Measurements from ENCODE around the gene GADL1. TPM values are rescaled to one million over a fixed set of nuclear protein-coding genes. Genes with fewer than 3 reads are reported as not detected.

The GADL1 gene
- total and polyA plus RNA-seq, 3 donors from 2014 or later: 0.08 to 0.30 TPM; not detected in 1

- Histone ChIP-seq H3K27me3 (no peaks in the 10 kb centered on the region), H3K4me1 (no peaks in the 10 kb centered on the region), H3K9me3 (no peaks in the 10 kb centered on the region), H3K36me3 (ENCODE audit: low read depth, missing control alignments) (no peaks in the 10 kb centered on the region), H3K27ac (no peak overlapping the region), H3K4me3 (no peak overlapping the region)
- TF ChIP-seq CTCF (IDR thresholded peaks at IDR 0.05) (no peak), POLR2A (IDR thresholded peaks at IDR 0.05) (no peak)
- no peak for DNase-seq
- WGBS, 2 donors: 79 to 83% methylated on average over 2 of the region's 2 CpGs
- intact Hi-C loops (cut with DNase I; ENCODE audit: low total_unique reads): no loop called here
Measured at GRCh38 chr3:30733696-30734095, 160.8 kb downstream of the GADL1 start.

- no peak overlapping the region for H3K4me3 ChIP-seq
- H3K36me3 ChIP-seq (ENCODE audit: low read depth, missing control alignments): no peaks in the 10 kb centered on the region
- no peaks in the 10 kb centered on the region for H3K9me3 ChIP-seq
- TF ChIP-seq POLR2A (IDR thresholded peaks at IDR 0.05) (no peak), CTCF (IDR thresholded peaks at IDR 0.05) (no peak)
- no peak for DNase-seq
- no peak overlapping the region for H3K27ac ChIP-seq
- H3K4me1 ChIP-seq: no peaks in the 10 kb centered on the region
- intact Hi-C loops (cut with DNase I; ENCODE audit: low total_unique reads): no loop called here
- no peaks in the 10 kb centered on the region for H3K27me3 ChIP-seq
- WGBS, 2 donors: 47 to 48% methylated on average over 1 of the region's 1 CpG
Measured at GRCh38 chr3:30733209-30733608, 161.3 kb downstream of the GADL1 start.

GRCh38 chr3:30730967-30731366, 163.5 kb downstream of the GADL1 start:
- 90 to 92% methylated on average over 3 of the region's 3 CpGs for WGBS, 2 donors
- H3K4me3 ChIP-seq: no peak overlapping the region
- H3K27me3 ChIP-seq: no peaks in the 10 kb centered on the region
- no peak for DNase-seq
- no peak overlapping the region for H3K27ac ChIP-seq
- H3K4me1 ChIP-seq: no peaks in the 10 kb centered on the region
- intact Hi-C loops (cut with DNase I; ENCODE audit: low total_unique reads): no loop called here
- no peaks in the 10 kb centered on the region for H3K36me3 ChIP-seq (ENCODE audit: low read depth, missing control alignments)
- no peaks in the 10 kb centered on the region for H3K9me3 ChIP-seq
- TF ChIP-seq CTCF (IDR thresholded peaks at IDR 0.05) (no peak), POLR2A (IDR thresholded peaks at IDR 0.05) (no peak)

- H3K27ac ChIP-seq: no peak overlapping the region
Measured at GRCh38 chr3:30729936-30730335, 164.5 kb downstream of the GADL1 start.

More at GRCh38 chr3:30729936-30730335, 164.5 kb downstream of the GADL1 start:
- intact Hi-C loops (cut with DNase I; ENCODE audit: low total_unique reads): no loop called here
- Histone ChIP-seq H3K9me3 (no peaks in the 10 kb centered on the region), H3K4me3 (no peak overlapping the region), H3K27me3 (no peaks in the 10 kb centered on the region), H3K4me1 (no peaks in the 10 kb centered on the region), H3K36me3 (ENCODE audit: low read depth, missing control alignments) (no peaks in the 10 kb centered on the region)
- no peak for DNase-seq
- TF ChIP-seq POLR2A (IDR thresholded peaks at IDR 0.05): no peak
- no peak for TF ChIP-seq CTCF (IDR thresholded peaks at IDR 0.05)
